Endothelial cell of umbilical vein (primary cell): ENCODE measurements around the gene SPDYE1.
"Not testable (repeated sequence)": the region's sequence is repeated elsewhere in the genome, so short reads cannot be mapped to it uniquely, and the experiment has no call there.

Source experiments
- CTCF ChIP-seq, 2 donors: IDR thresholded peaks; 1 replicate in 1 of 2; 2 replicates in 1 of 2; pipeline ENCODE4 v1.5.1; 2011; ENCODE audit warnings: low read length in 2 of 2, mild to moderate bottlenecking in 2 of 2, moderate library complexity in 2 of 2, control low read depth in 1 of 2, inconsistent platforms in 1 of 2, low read depth in 1 of 2; ENCODE audit not compliant: insufficient read depth in 1 of 2; ENCODE audit errors: extremely low read depth in 1 of 2
- EZH2 ChIP-seq: IDR thresholded peaks from 2 replicates; pipeline ENCODE4 v1.6.1; 2012; ENCODE audit warnings: borderline replicate concordance, low read depth, mild to moderate bottlenecking, moderate library complexity, low read length, inconsistent platforms; ENCODE audit not compliant: severe bottlenecking
- MYC ChIP-seq: IDR thresholded peaks from one replicate; pipeline ENCODE4 v1.6.1; 2011; ENCODE audit warnings: mild to moderate bottlenecking, low read depth, low read length
- POLR2A ChIP-seq: IDR thresholded peaks from 2 replicates; pipeline ENCODE4 v1.6.1; 2012; ENCODE audit warnings: low read depth, mild to moderate bottlenecking, control low read depth, low read length
- POLR2AphosphoS5 ChIP-seq: IDR thresholded peaks from 2 replicates; pipeline ENCODE4 v1.6.1; 2012; ENCODE audit warnings: low read depth, mild to moderate bottlenecking, control low read depth, low read length, moderate library complexity; ENCODE audit not compliant: insufficient read depth

- not testable (repeated sequence) for TF ChIP-seq EZH2, POLR2A, MYC, POLR2AphosphoS5
- peak in 1 of 2 donors; percentile 20 for TF ChIP-seq CTCF (IDR thresholded peaks at IDR 0.05; ENCODE audit: extremely low read depth in 1 of 2, insufficient read depth in 1 of 2, low read depth in 1 of 2, low read length in 2 of 2)
Observed at GRCh38 chr7:44040493-44040891, 42.8 kb downstream of the SPDYE1 start.
